Fibroblast of upper back skin (primary cell): ENCODE results near the gene IL17RD.

Source experiments
- DNase-seq: peaks from one replicate; pipeline ENCODE4 v3.0.0-alpha.2; 2013

Gene IL17RD

GRCh38 chr3:57158813-57159738, 6.1 kb downstream of the IL17RD start:
- no peak for DNase-seq

- no peak for DNase-seq
Observed at GRCh38 chr3:57158325-57158724, 6.8 kb downstream of the IL17RD start.

- peak; percentile 28 for DNase-seq
Observed at GRCh38 chr3:57157545-57157944, 7.6 kb downstream of the IL17RD start.

GRCh38 chr3:57155310-57155643, 9.9 kb downstream of the IL17RD start:
- no peak for DNase-seq

GRCh38 chr3:57154470-57155309, 10.5 kb downstream of the IL17RD start:
- DNase-seq, result no peak

- no peak for DNase-seq
Observed at GRCh38 chr3:57152151-57153143, 12.7 kb downstream of the IL17RD start.

GRCh38 chr3:57151749-57152148, 13.4 kb downstream of the IL17RD start:
- DNase-seq, result no peak

GRCh38 chr3:57151021-57151449, 14.1 kb downstream of the IL17RD start:
- peak; percentile 77 for DNase-seq

- DNase-seq, result no peak
Observed at GRCh38 chr3:57150113-57150581, 15.0 kb downstream of the IL17RD start.

- no peak for DNase-seq
Observed at GRCh38 chr3:57147071-57147470, 18.1 kb downstream of the IL17RD start.

- DNase-seq, result no peak
Observed at GRCh38 chr3:57145852-57146251, 19.3 kb downstream of the IL17RD start.

GRCh38 chr3:57144952-57145351, 20.2 kb downstream of the IL17RD start:
- no peak for DNase-seq

GRCh38 chr3:57143886-57144459, 21.2 kb downstream of the IL17RD start:
- no peak for DNase-seq

- DNase-seq, result no peak
Observed at GRCh38 chr3:57142411-57142723, 22.8 kb downstream of the IL17RD start.

GRCh38 chr3:57141719-57142410, 23.3 kb downstream of the IL17RD start:
- DNase-seq, result no peak

- DNase-seq, result no peak
Observed at GRCh38 chr3:57140894-57141293, 24.3 kb downstream of the IL17RD start.

- DNase-seq, result no peak
Observed at GRCh38 chr3:57135964-57136719, 29.0 kb downstream of the IL17RD start.

- peak; percentile 27 for DNase-seq
Observed at GRCh38 chr3:57133157-57133556, 32.0 kb downstream of the IL17RD start.

- DNase-seq, result no peak
Observed at GRCh38 chr3:57132674-57133073, 32.5 kb downstream of the IL17RD start.

GRCh38 chr3:57131210-57131588, 34.0 kb downstream of the IL17RD start:
- no peak for DNase-seq
